Neural progenitor cell (in vitro differentiated cells): ENCODE results near the gene B3GNT5. TPM values are rescaled to one million over a fixed set of nuclear protein-coding genes. Genes with fewer than 3 reads are reported as not detected.

Experiments
- DNase-seq: peaks from one replicate; pipeline ENCODE4 v3.0.0-alpha.2; 2016; ENCODE audit warnings: low spot score
- H2AFZ ChIP-seq: fragments of 200-600 bp; sonication (generic); replicated peaks from 2 replicates; pipeline ENCODE4 v1.6.1; 2016; ENCODE audit warnings: antibody characterized with exemption
- H3F3A ChIP-seq: fragments of 200-600 bp; sonication (generic); 2 replicates; pipeline ENCODE4 v1.6.1; 2016; ENCODE audit warnings: antibody characterized with exemption, low read depth
- H3K27ac ChIP-seq: fragments of 200-600 bp; sonication (generic); 2 replicates; pipeline ENCODE4 v1.5.1; 2016; ENCODE audit warnings: mild to moderate bottlenecking
- H3K27me3 ChIP-seq: fragments of 200-600 bp; sonication (generic); 2 replicates; pipeline ENCODE4 v1.6.1; 2016; ENCODE audit warnings: mild to moderate bottlenecking, moderate library complexity
- H3K36me3 ChIP-seq: fragments of 200-600 bp; sonication (generic); 2 replicates; pipeline ENCODE4 v1.5.1; 2016
- H3K4me1 ChIP-seq: fragments of 200-600 bp; sonication (generic); 2 replicates; pipeline ENCODE4 v1.6.1; 2016; ENCODE audit warnings: mixed run types
- H3K4me2 ChIP-seq: fragments of 200-600 bp; sonication (generic); 2 replicates; pipeline ENCODE4 v1.6.1; 2016
- H3K4me3 ChIP-seq: fragments of 200-600 bp; sonication (generic); 2 replicates; pipeline ENCODE4 v1.5.1; 2016
- H3K79me2 ChIP-seq: fragments of 200-600 bp; sonication (generic); 2 replicates; pipeline ENCODE4 v1.6.1; 2016; ENCODE audit warnings: low read depth
- H3K9ac ChIP-seq: fragments of 200-600 bp; sonication (generic); 2 replicates; pipeline ENCODE4 v1.6.1; 2016
- H3K9me3 ChIP-seq: fragments of 200-600 bp; sonication (generic); 2 replicates; pipeline ENCODE4 v1.5.1; 2016; ENCODE audit warnings: low read depth
- H4K20me1 ChIP-seq: fragments of 200-600 bp; sonication (generic); 2 replicates; pipeline ENCODE4 v1.6.1; 2016; ENCODE audit warnings: low read depth
- H3K27ac Mint-ChIP-seq: 3 replicates; pipeline ENCODE4 v1.8.0; 2021; ENCODE audit warnings: mixed read lengths
- H3K27me3 Mint-ChIP-seq: 2 replicates; pipeline ENCODE4 v1.8.0; 2022; ENCODE audit warnings: low read depth, mild to moderate bottlenecking, inconsistent platforms, moderate library complexity, mixed read lengths; ENCODE audit not compliant: insufficient read depth
- H3K36me3 Mint-ChIP-seq: 3 replicates; pipeline ENCODE4 v1.8.0; 2021; ENCODE audit warnings: mixed read lengths
- H3K4me1 Mint-ChIP-seq: 3 replicates; pipeline ENCODE4 v1.8.0; 2021; ENCODE audit warnings: mixed read lengths
- H3K4me3 Mint-ChIP-seq: 3 replicates; pipeline ENCODE4 v1.8.0; 2021; ENCODE audit warnings: mild to moderate bottlenecking, moderate library complexity, mixed read lengths
- H3K9me3 Mint-ChIP-seq: 3 replicates; pipeline ENCODE4 v1.8.0; 2020; ENCODE audit warnings: mixed read lengths
- EZH2 ChIP-seq: fragments of 200-600 bp; sonication (generic); IDR thresholded peaks from 2 replicates; pipeline ENCODE4 v1.6.1; 2017; ENCODE audit warnings: antibody characterized with exemption, mild to moderate bottlenecking, moderate library complexity
- EZH2phosphoT487 ChIP-seq: fragments of 200-600 bp; sonication (generic); IDR thresholded peaks from 2 replicates; pipeline ENCODE4 v1.6.1; 2017; ENCODE audit warnings: antibody characterized with exemption
- total RNA-seq: library from RNA; depleted of rRNA; stranded (reverse); fragments of >200 nt; gene quantifications from 2 replicates; pipeline ENCODE4 v1.2.3, GENCODE V29; 2015; ENCODE audit warnings: low replicate concordance
- TF ChIP-seq, protein P1 (sequence below): fragments of 200-600 bp; sonication (generic); IDR thresholded peaks from 2 replicates; pipeline ENCODE4 v1.5.1; 2017; ENCODE audit warnings: antibody characterized with exemption, mild to moderate bottlenecking

Gene B3GNT5
- total RNA-seq, 1 donor from 2014 or later, result 14.1 TPM

GRCh38 chr3:183260167-183260904 lies 7.3 kb downstream of the B3GNT5 start:
- Histone ChIP-seq H3K4me3 (no peak overlapping the region), H3K27ac (no peak overlapping the region)

GRCh38 chr3:183261151-183261724 lies 8.2 kb downstream of the B3GNT5 start:
- Mint-ChIP-seq H3K36me3 (peaks cover 24% of the 10 kb centered on the region), H3K27me3 (peaks cover 2% of the 10 kb centered on the region), H3K4me3 (no peak overlapping the region), H3K9me3 (no peaks in the 10 kb centered on the region), H3K27ac (no peak overlapping the region), H3K4me1 (peaks cover 26% of the 10 kb centered on the region)
- Histone ChIP-seq H3K4me2 (no peak overlapping the region), H2AFZ (no peak overlapping the region), H4K20me1 (peaks cover 5% of the 10 kb centered on the region), H3K27me3 (no peaks in the 10 kb centered on the region), H3K4me1 (peaks cover 31% of the 10 kb centered on the region), H3F3A (peaks cover 32% of the 10 kb centered on the region), H3K79me2 (peaks cover 45% of the 10 kb centered on the region), H3K27ac (no peak overlapping the region), H3K9me3 (no peaks in the 10 kb centered on the region), H3K36me3 (no peaks in the 10 kb centered on the region), H3K4me3 (no peak overlapping the region), H3K9ac (no peak overlapping the region)
- no peak for DNase-seq
- TF ChIP-seq EZH2 (no peak), EZH2phosphoT487 (no peak)
- TF ChIP-seq, protein P1, sequence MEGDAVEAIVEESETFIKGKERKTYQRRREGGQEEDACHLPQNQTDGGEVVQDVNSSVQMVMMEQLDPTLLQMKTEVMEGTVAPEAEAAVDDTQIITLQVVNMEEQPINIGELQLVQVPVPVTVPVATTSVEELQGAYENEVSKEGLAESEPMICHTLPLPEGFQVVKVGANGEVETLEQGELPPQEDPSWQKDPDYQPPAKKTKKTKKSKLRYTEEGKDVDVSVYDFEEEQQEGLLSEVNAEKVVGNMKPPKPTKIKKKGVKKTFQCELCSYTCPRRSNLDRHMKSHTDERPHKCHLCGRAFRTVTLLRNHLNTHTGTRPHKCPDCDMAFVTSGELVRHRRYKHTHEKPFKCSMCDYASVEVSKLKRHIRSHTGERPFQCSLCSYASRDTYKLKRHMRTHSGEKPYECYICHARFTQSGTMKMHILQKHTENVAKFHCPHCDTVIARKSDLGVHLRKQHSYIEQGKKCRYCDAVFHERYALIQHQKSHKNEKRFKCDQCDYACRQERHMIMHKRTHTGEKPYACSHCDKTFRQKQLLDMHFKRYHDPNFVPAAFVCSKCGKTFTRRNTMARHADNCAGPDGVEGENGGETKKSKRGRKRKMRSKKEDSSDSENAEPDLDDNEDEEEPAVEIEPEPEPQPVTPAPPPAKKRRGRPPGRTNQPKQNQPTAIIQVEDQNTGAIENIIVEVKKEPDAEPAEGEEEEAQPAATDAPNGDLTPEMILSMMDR, result no peak

More at GRCh38 chr3:183260167-183260904, 7.3 kb downstream of the B3GNT5 start:
- peaks cover 5% of the 10 kb centered on the region for H4K20me1 ChIP-seq
- H3K36me3 ChIP-seq, result no peaks in the 10 kb centered on the region
- peaks cover 24% of the 10 kb centered on the region for H3K4me1 ChIP-seq
- TF ChIP-seq, protein P1, result no peak
- TF ChIP-seq EZH2 (no peak), EZH2phosphoT487 (no peak)
- H3K27me3 Mint-ChIP-seq, result peaks cover 2% of the 10 kb centered on the region
- no peak overlapping the region for H3K27ac Mint-ChIP-seq
- H3F3A ChIP-seq, result peaks cover 28% of the 10 kb centered on the region
- no peak overlapping the region for H3K9ac ChIP-seq
- no peak overlapping the region for H3K4me2 ChIP-seq
- H3K27me3 ChIP-seq, result no peaks in the 10 kb centered on the region
- DNase-seq, result no peak
- no peak overlapping the region for H2AFZ ChIP-seq
- H3K4me3 Mint-ChIP-seq, result no peak overlapping the region
- no peaks in the 10 kb centered on the region for H3K9me3 ChIP-seq
- H3K79me2 ChIP-seq, result peaks cover 48% of the 10 kb centered on the region
- peaks cover 24% of the 10 kb centered on the region for H3K36me3 Mint-ChIP-seq
- peaks cover 31% of the 10 kb centered on the region for H3K4me1 Mint-ChIP-seq
- H3K9me3 Mint-ChIP-seq, result no peaks in the 10 kb centered on the region

GRCh38 chr3:183262875-183263378 lies 9.9 kb downstream of the B3GNT5 start:
- Histone ChIP-seq H3K27ac (no peak overlapping the region), H3K27me3 (no peaks in the 10 kb centered on the region), H3K9me3 (no peaks in the 10 kb centered on the region), H4K20me1 (peaks cover 5% of the 10 kb centered on the region), H3K36me3 (no peaks in the 10 kb centered on the region), H3K4me1 (peaks cover 35% of the 10 kb centered on the region), H3K79me2 (peaks cover 42% of the 10 kb centered on the region), H3K4me2 (no peak overlapping the region), H3F3A (peaks cover 34% of the 10 kb centered on the region), H2AFZ (no peak overlapping the region), H3K9ac (no peak overlapping the region), H3K4me3 (no peak overlapping the region)
- DNase-seq, result no peak
- Mint-ChIP-seq H3K4me1 (peaks cover 28% of the 10 kb centered on the region), H3K27me3 (peaks cover 2% of the 10 kb centered on the region), H3K36me3 (peaks cover 14% of the 10 kb centered on the region), H3K27ac (no peak overlapping the region), H3K4me3 (no peak overlapping the region), H3K9me3 (no peaks in the 10 kb centered on the region)
- no peak for TF ChIP-seq EZH2phosphoT487
- TF ChIP-seq, protein P1, result no peak
- no peak for TF ChIP-seq EZH2
